Body of pancreas (tissue), 4 donors: ENCODE results near the gene C2orf76. TPM values are rescaled to one million over a fixed set of nuclear protein-coding genes. Genes with fewer than 3 reads are reported as not detected.
A peak's percentile ranks its signal among the peaks of the same experiment; 100 is the strongest.

Source experiments
- ATAC-seq: fragments of 150-250 bp; one replicate; pipeline ENCODE4 v1.9.1; 2016
- DNase-seq, 4 donors: peaks; one replicate each; pipeline ENCODE4 v3.0.0-alpha.2; 2019
- H3K27ac ChIP-seq, 4 donors: fragments of 200-600 bp; sonication (generic); 1 replicate in 3 of 4; 2 replicates in 1 of 4; pipeline versions ENCODE4 v1.5.1 to v1.6.1; 2016 to 2019; ENCODE audit warnings: mild to moderate bottlenecking in 1 of 4, mixed read lengths in 1 of 4, moderate library complexity in 1 of 4
- H3K27me3 ChIP-seq, 2 donors: fragments of 200-600 bp; sonication (generic); one replicate each; pipeline ENCODE4 v1.6.0; 2016; ENCODE audit warnings: mild to moderate bottlenecking in 1 of 2
- H3K36me3 ChIP-seq, 2 donors: fragments of 200-600 bp; sonication (generic); replicated peaks in 1 of 2; 2 replicates each; pipeline ENCODE4 v1.5.1; 2016; ENCODE audit warnings: low read depth in 2 of 2; ENCODE audit not compliant: insufficient read depth in 1 of 2
- H3K4me1 ChIP-seq: fragments of 200-600 bp; sonication (generic); one replicate; pipeline ENCODE4 v1.6.0; 2016
- H3K4me3 ChIP-seq, 2 donors: fragments of 200-600 bp; sonication (generic); 1 replicate in 1 of 2; 2 replicates in 1 of 2; pipeline ENCODE4 v1.5.1; 2016 to 2019
- H3K9me3 ChIP-seq, 3 donors: fragments of 200-600 bp; sonication (generic); 1 replicate in 2 of 3; 2 replicates in 1 of 3; pipeline ENCODE4 v1.5.1; 2016
- CTCF ChIP-seq, 7 experiments: fragments of 450-650 bp in 4 of 7; fragments of 200-600 bp in 3 of 7; sonication (generic) in 3 of 7; IDR thresholded peaks; one replicate each; pipeline ENCODE4 v1.5.1; 2016 to 2019; ENCODE audit warnings: antibody characterized with exemption in 7 of 7
- POLR2A ChIP-seq, 3 donors: fragments of 450-650 bp; IDR thresholded peaks; one replicate each; pipeline ENCODE4 v1.6.1; 2016; ENCODE audit warnings: antibody characterized with exemption in 3 of 3, mild to moderate bottlenecking in 2 of 3
- WGBS, 2 donors: methylation state at CpG; one replicate each; pipeline ENCODE4 v1.1.5; 2017; 5-methylcytosine and 5-hydroxymethylcytosine counted together
- intact Hi-C: fragments of 100-400 bp; cut with DNase I; formaldehyde crosslinking; loops from one replicate; pipeline ENCODE4 v1.15.1; 2023
- total RNA-seq, 2 donors: library from RNA; depleted of rRNA; stranded (reverse); fragments of >200 nt; gene quantifications; one replicate each; pipeline ENCODE4 v1.1.0, GENCODE V29; 2016

C2orf76 gene
- total RNA-seq, 2 donors from 2014 or later, result 12.5 to 52.4 TPM

DNA sequence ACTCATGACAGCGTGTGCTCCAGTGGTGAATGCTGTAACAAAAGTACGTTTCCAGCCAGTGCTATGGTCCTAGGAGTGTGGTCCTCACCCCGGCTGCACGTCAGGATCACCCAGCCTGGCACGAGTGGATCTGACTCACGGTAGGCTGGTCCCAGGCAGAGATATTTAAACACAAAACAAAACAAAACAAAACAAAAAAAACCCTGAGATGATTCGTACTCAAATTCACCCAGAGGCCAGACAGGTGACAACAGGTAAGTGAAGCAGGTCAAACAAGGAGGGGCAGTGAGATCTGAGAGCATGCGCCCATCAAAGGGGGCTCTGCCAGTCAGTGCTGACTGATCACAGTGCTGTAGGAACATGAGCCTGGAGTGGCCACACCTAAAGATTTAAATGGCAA is 43.2 kb downstream of the C2orf76 start:
- DNase-seq (peak in 2 of 4 donors; percentile 35 to 39), ATAC-seq (peak; percentile 22)
- Histone ChIP-seq H3K9me3 (no peaks in the 10 kb centered on the region), H3K4me1 (peaks cover 42% of the 10 kb centered on the region), H3K27me3 (no peaks in the 10 kb centered on the region), H3K27ac (peak overlapping the region; percentile 72 to 87 (median 79)), H3K4me3 (no peak overlapping the region), H3K36me3 (no peaks in the 10 kb centered on the region)
- WGBS, 2 donors, result 47 to 52% methylated on average over 8 of the region's 8 CpGs
- intact Hi-C loops, result no loop called here
- TF ChIP-seq POLR2A (IDR thresholded peaks at IDR 0.05) (no peak), CTCF (IDR thresholded peaks at IDR 0.05) (no peak)

DNA sequence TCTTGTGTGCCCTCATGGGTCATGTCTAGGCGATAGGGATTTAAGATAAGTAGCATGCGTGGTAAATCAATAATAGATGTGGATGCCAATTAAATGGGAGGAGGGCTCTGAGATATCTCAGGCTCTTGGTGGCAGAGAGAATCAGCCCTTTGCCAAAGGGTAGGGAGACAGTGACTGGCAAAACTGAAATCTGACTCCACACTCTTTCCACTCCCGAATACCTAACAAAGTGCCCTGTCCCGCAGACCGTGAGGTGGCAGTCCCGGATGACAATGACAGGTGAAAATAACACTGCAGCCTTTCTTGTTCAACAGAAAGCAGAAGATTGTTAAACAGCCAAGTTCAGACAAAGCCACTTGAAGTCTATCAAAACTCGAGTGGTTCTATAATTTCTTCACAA is 47.0 kb downstream of the C2orf76 start:
- intact Hi-C loops, result no loop called here
- no peaks in the 10 kb centered on the region for H3K27me3 ChIP-seq
- no peak overlapping the region for H3K4me3 ChIP-seq
- DNase-seq, result peak in 1 of 4 donors; percentile 46
- H3K36me3 ChIP-seq, result no peaks in the 10 kb centered on the region
- ATAC-seq, result peak; percentile 37
- WGBS, 2 donors, result 18 to 25% methylated on average over 7 of the region's 7 CpGs
- TF ChIP-seq CTCF (IDR thresholded peaks at IDR 0.05) (no peak), POLR2A (IDR thresholded peaks at IDR 0.05) (no peak)
- peaks cover 48% of the 10 kb centered on the region for H3K4me1 ChIP-seq
- H3K9me3 ChIP-seq, result no peaks in the 10 kb centered on the region
- peak overlapping the region in 2 of 4 donors; percentile 15 to 34 for H3K27ac ChIP-seq

- TF ChIP-seq POLR2A (IDR thresholded peaks at IDR 0.05) (no peak), CTCF (IDR thresholded peaks at IDR 0.05) (no peak)
- intact Hi-C loops, result no loop called here
- Histone ChIP-seq H3K4me1 (peaks cover 46% of the 10 kb centered on the region), H3K27ac (no peak overlapping the region), H3K27me3 (no peaks in the 10 kb centered on the region), H3K4me3 (no peak overlapping the region), H3K9me3 (no peaks in the 10 kb centered on the region), H3K36me3 (no peaks in the 10 kb centered on the region)
- ATAC-seq, result no peak
- WGBS, 2 donors, result 90 to 94% methylated on average over 1 of the region's 1 CpG
- no peak for DNase-seq
Measured at GRCh38 chr2:119317554-119317953, 49.1 kb downstream of the C2orf76 start.

- no peak for TF ChIP-seq CTCF (IDR thresholded peaks at IDR 0.05)
- 62 to 66% methylated on average over 3 of the region's 3 CpGs for WGBS, 2 donors
- intact Hi-C loops, result no loop called here
- H3K27me3 ChIP-seq, result no peaks in the 10 kb centered on the region
- peak overlapping the region in 1 of 4 donors; percentile 26 for H3K27ac ChIP-seq
- no peaks in the 10 kb centered on the region for H3K36me3 ChIP-seq
- H3K9me3 ChIP-seq, result no peaks in the 10 kb centered on the region
- ATAC-seq (no peak), DNase-seq (no peak)
- H3K4me3 ChIP-seq, result no peak overlapping the region
- peaks cover 52% of the 10 kb centered on the region for H3K4me1 ChIP-seq
Measured at GRCh38 chr2:119316066-119316465, 50.6 kb downstream of the C2orf76 start.

DNA sequence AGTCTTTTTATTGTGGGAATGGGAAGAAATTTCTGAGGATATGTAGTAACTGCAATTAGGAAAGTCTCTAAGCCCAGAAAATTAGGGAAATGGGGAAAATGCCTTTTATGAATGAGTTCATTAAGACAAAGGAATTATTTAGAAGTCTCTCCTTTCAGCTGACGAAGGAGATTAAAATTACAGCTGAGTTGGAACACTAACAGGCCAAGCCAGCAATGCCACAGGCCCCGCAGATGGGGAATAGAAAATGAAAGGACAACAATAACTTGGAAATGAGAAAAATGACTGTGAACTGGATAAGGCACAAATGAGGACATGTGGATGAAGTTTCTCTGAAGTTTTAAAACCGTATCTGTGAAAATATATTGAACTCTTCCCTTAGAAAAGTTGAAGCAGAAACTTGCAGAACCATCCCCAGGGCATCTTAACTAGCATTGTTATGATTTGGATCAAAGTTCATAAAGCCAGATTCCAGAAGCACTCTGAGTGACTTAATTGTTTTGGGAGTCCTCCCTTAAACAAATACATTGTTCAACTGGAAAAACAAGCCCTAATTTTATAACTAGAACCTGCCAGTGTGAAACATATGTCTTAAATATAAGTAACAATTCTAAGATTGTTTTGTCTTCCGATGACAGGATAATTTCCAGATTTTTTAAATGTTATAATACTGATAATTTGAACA is 51.3 kb downstream of the C2orf76 start:
- intact Hi-C loops, result no loop called here
- H3K27ac ChIP-seq, result peak overlapping the region in 3 of 4 donors; percentile 2 to 34 (median 26)
- H3K4me1 ChIP-seq, result peaks cover 52% of the 10 kb centered on the region
- ATAC-seq (no peak), DNase-seq (no peak)
- no peak overlapping the region for H3K4me3 ChIP-seq
- H3K36me3 ChIP-seq, result no peaks in the 10 kb centered on the region
- 36 to 43% methylated on average over 4 of the region's 4 CpGs for WGBS, 2 donors
- H3K9me3 ChIP-seq, result no peaks in the 10 kb centered on the region
- no peak for TF ChIP-seq POLR2A (IDR thresholded peaks at IDR 0.05)
- no peaks in the 10 kb centered on the region for H3K27me3 ChIP-seq
